Spleen (tissue), 11 donors: ENCODE results near the gene MED27. TPM values are rescaled to one million over a fixed set of nuclear protein-coding genes. Genes with fewer than 3 reads are reported as not detected.

Source experiments
- DNase-seq: peaks from one replicate; pipeline ENCODE4 v3.0.0-alpha.2; 2020
- H3K27ac ChIP-seq, 8 donors: fragments of 200-600 bp; sonication (generic) in 7 of 8; 1 replicate in 4 of 8; 2 replicates in 4 of 8; pipeline versions ENCODE4 v1.5.0 to v1.8.0; 2016 to 2021; ENCODE audit warnings: inconsistent platforms in 4 of 8, mild to moderate bottlenecking in 4 of 8, moderate library complexity in 1 of 8
- H3K27me3 ChIP-seq, 7 donors: fragments of 200-600 bp; sonication (generic) in 6 of 7; replicated peaks in 1 of 7; 1 replicate in 4 of 7; 2 replicates in 3 of 7; pipeline versions ENCODE4 v1.5.0 to v1.8.0; 2016 to 2021; ENCODE audit warnings: inconsistent platforms in 3 of 7, mild to moderate bottlenecking in 1 of 7
- H3K36me3 ChIP-seq, 6 donors: fragments of 200-600 bp; sonication (generic) in 5 of 6; 1 replicate in 4 of 6; 2 replicates in 2 of 6; pipeline versions ENCODE4 v1.5.0 to v1.8.0; 2016 to 2021; ENCODE audit warnings: inconsistent platforms in 2 of 6
- H3K4me1 ChIP-seq, 6 donors: fragments of 200-600 bp; sonication (generic) in 5 of 6; 1 replicate in 3 of 6; 2 replicates in 3 of 6; pipeline versions ENCODE4 v1.5.0 to v1.8.0; 2016 to 2021; ENCODE audit warnings: inconsistent platforms in 3 of 6
- H3K4me3 ChIP-seq, 8 donors: fragments of 200-600 bp; sonication (generic) in 7 of 8; 1 replicate in 4 of 8; 2 replicates in 4 of 8; pipeline versions ENCODE4 v1.5.0 to v1.8.0; 2016 to 2021; ENCODE audit warnings: inconsistent platforms in 4 of 8, mild to moderate bottlenecking in 4 of 8, moderate library complexity in 2 of 8
- H3K9me3 ChIP-seq, 8 donors: fragments of 200-600 bp; sonication (generic) in 7 of 8; 1 replicate in 4 of 8; 2 replicates in 4 of 8; pipeline versions ENCODE4 v1.5.0 to v1.8.0; 2016 to 2021; ENCODE audit warnings: inconsistent platforms in 4 of 8
- POLR2A ChIP-seq, 3 donors: fragments of 450-650 bp; IDR thresholded peaks; one replicate each; pipeline ENCODE4 v1.5.1; 2017; ENCODE audit warnings: antibody characterized with exemption in 3 of 3, mild to moderate bottlenecking in 1 of 3
- POLR2AphosphoS5 ChIP-seq, 3 donors: sonication (generic); formaldehyde crosslinking; IDR thresholded peaks; one replicate each; pipeline ENCODE4 v1.5.1; 2017; ENCODE audit warnings: antibody characterized with exemption in 3 of 3
- WGBS, 5 donors: extraction: QIAGEN DNeasy Blood & Tissue Kit in 3 of 5; methylation state at CpG; one replicate each; pipeline versions ENCODE4 v1.1.5 to v1.1.7; 2013 to 2018; 5-methylcytosine and 5-hydroxymethylcytosine counted together
- intact Hi-C: fragments of 100-400 bp; cut with DNase I; formaldehyde crosslinking; loops from one replicate; pipeline ENCODE4 v1.15.0; 2023; ENCODE audit warnings: low total_unique reads
- polyA plus RNA-seq, 3 donors: library from polyadenylated mRNA; stranded (reverse); fragments of 200-250 nt; gene quantifications; one replicate each; pipeline ENCODE4 v1.2.1, GENCODE V29; 2013
- total RNA-seq, 7 donors: library from RNA; depleted of rRNA in 3 of 7; stranded (reverse); fragments of >200 nt in 3 of 7; fragmentation: NEBNext Ultra II Directional in 4 of 7; extraction: Animal tissue kit (Norgen Biotek cat#: 25700) in 4 of 7; gene quantifications; one replicate each; pipeline versions ENCODE4 v1.1.0 to v1.2.1, GENCODE V29; 2016 to 2021
- TF ChIP-seq, protein P1 (sequence below), 11 experiments: fragments of 200-600 bp in 7 of 11; fragments of 450-650 bp in 4 of 11; sonication (generic) in 4 of 11; IDR thresholded peaks in 8 of 11; conservative IDR thresholded peaks in 3 of 11; 1 replicate in 7 of 11; 2 replicates in 4 of 11; pipeline versions ENCODE4 v1.4.0 to v1.8.0; 2016 to 2021; ENCODE audit warnings: antibody characterized with exemption in 11 of 11, inconsistent platforms in 4 of 11, mild to moderate bottlenecking in 1 of 11
- donor health status: healthy with polysubstance abuse.
- donor health status: DM: no; HTN: no; CAD: no; lungs with moderate emphysema.
- donor health status: DM: no; HTN: no; CAD: no.
- donor health status: Bipolar disorder and iron deficiency.
- donor health status: healthy.
- donor health status: DM: no; HTN: no; CAD: no.
- donor health status: DM: yes; HTN: yes; CAD: no.

Gene MED27
- total and polyA plus RNA-seq, 10 donors: 13.1 to 22.4 (median 16.0) TPM

DNA sequence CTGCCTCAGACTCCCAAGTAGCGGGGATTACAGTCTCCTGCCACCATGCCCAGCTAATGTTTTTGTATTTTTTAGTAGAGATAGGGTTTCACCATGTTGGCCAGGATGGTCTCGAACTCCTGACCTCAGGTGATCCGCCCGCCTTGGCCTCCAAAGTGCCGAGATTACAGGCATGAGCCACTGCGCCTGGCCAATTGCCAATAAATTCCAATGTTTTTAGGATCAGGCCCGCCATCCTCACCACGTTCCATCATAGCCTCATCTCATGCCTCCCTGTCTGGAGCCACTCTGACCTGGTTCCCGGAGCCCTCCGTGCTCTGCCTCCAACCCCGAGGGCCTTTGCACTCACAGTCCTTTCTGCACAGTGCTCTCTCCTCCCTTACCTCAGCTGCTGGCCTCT lies 268.3 kb downstream of the MED27 start:
- no peaks in the 10 kb centered on the region for H3K36me3 ChIP-seq
- intact Hi-C loops: no loop called here
- H3K27me3 ChIP-seq: peaks cover 0 to 99% (median 4%) of the 10 kb centered on the region in 7 donors
- H3K27ac ChIP-seq: no peak overlapping the region
- DNase-seq: no peak
- H3K4me1 ChIP-seq: peaks cover 0 to 19% (median 7%) of the 10 kb centered on the region in 6 donors
- no peak overlapping the region for H3K4me3 ChIP-seq
- no peaks in the 10 kb centered on the region for H3K9me3 ChIP-seq
- TF ChIP-seq POLR2A (IDR thresholded peaks at IDR 0.05) (no peak), POLR2AphosphoS5 (IDR thresholded peaks at IDR 0.05) (no peak)
- TF ChIP-seq, protein P1, sequence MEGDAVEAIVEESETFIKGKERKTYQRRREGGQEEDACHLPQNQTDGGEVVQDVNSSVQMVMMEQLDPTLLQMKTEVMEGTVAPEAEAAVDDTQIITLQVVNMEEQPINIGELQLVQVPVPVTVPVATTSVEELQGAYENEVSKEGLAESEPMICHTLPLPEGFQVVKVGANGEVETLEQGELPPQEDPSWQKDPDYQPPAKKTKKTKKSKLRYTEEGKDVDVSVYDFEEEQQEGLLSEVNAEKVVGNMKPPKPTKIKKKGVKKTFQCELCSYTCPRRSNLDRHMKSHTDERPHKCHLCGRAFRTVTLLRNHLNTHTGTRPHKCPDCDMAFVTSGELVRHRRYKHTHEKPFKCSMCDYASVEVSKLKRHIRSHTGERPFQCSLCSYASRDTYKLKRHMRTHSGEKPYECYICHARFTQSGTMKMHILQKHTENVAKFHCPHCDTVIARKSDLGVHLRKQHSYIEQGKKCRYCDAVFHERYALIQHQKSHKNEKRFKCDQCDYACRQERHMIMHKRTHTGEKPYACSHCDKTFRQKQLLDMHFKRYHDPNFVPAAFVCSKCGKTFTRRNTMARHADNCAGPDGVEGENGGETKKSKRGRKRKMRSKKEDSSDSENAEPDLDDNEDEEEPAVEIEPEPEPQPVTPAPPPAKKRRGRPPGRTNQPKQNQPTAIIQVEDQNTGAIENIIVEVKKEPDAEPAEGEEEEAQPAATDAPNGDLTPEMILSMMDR (IDR thresholded peaks at IDR 0.05 in 8 of 11, conservative IDR thresholded peaks at IDR 0.05 in 3 of 11): no peak
- 83 to 88% (median 84%) methylated on average over 10 to 11 of the region's 11 CpGs for WGBS, 5 donors

DNA sequence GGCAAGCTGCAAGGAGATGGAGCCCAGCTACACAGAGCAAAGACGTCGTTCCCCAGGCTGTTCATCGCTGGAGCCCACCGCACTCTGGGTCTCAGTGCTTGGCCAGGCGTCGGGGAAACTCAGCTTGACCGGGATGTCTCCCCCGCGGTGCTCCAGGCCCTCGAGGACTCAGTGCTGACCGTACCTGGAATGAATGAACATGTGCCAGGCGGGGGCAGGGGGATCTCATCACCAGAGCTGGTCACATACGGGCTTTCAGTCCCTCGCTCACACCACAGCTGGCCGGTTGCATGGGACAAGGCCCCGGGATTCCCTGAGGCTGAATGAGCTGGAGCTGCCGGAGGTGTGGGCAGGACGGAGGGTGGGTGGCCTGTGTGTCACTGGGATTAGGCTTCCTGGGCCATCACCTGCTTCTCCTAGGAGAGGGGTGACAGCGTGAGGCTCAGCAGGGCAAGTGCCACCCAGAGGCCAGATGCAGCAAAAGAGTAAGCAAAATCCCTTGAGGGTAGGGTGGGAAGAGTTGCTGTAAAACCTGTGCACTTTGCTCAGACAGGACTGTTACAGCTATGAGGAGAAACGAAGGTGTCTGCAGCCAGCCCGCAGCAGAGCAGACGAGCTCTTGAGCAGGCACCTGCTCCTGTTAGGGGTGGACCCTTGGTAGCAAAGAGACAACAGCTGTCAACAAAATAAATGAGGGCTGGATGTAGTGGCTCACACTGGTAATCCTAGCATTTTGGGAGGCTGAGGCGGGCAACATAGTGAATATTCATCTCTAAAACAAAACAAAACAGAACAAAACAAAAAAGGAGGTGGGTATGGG lies 269.1 kb downstream of the MED27 start:
- H3K27ac ChIP-seq: no peak overlapping the region
- peaks cover 0 to 19% (median 7%) of the 10 kb centered on the region in 6 donors for H3K4me1 ChIP-seq
- no peaks in the 10 kb centered on the region for H3K36me3 ChIP-seq
- DNase-seq: no peak
- H3K4me3 ChIP-seq: no peak overlapping the region
- TF ChIP-seq POLR2A (IDR thresholded peaks at IDR 0.05) (no peak), POLR2AphosphoS5 (IDR thresholded peaks at IDR 0.05) (no peak)
- TF ChIP-seq, protein P1 (IDR thresholded peaks at IDR 0.05 in 8 of 11, conservative IDR thresholded peaks at IDR 0.05 in 3 of 11): no peak
- peaks cover 0 to 99% (median 4%) of the 10 kb centered on the region in 7 donors for H3K27me3 ChIP-seq
- WGBS, 5 donors: 69 to 80% (median 79%) methylated on average over 18 to 23 of the region's 23 CpGs
- intact Hi-C loops: no loop called here
- no peaks in the 10 kb centered on the region for H3K9me3 ChIP-seq

Other genes starting within 250 kb of the MED27 start
- 10 to 100 TPM in 4 of 7 donors, 1 to 10 TPM in 3; 3.1 to 22.4 (median 13.7) TPM for gene NTNG2, start 82.2 kb upstream of the MED27 start, total RNA-seq
- 1 to 10 TPM in 1 of 3 donors, under 1 TPM in 2; 0.44 to 2.8 (median 0.96) TPM for gene NTNG2, start 82.2 kb upstream of the MED27 start, polyA plus RNA-seq